ENCODE data around the gene RIPOR1. TPM values are rescaled to one million over a fixed set of nuclear protein-coding genes. Genes with fewer than 3 reads are reported as not detected.
A peak's percentile ranks its signal among the peaks of the same experiment; 100 is the strongest.
"Not testable (repeated sequence)": the region's sequence is repeated elsewhere in the genome, so short reads cannot be mapped to it uniquely, and the experiment has no call there.

RIPOR1 gene
- total RNA-seq, 1 donor = 42.6 TPM

GRCh38 chr16:67506468-67506867, 22.2 kb upstream of the RIPOR1 start:
- Histone ChIP-seq H3K9me3 (ENCODE audit: low read depth, low read length) (no peaks in the 10 kb centered on the region), H3K4me3 (ENCODE audit: low read length) (no peak overlapping the region), H3K27me3 (ENCODE audit: insufficient read depth, low read length) (no peaks in the 10 kb centered on the region), H3K4me1 (ENCODE audit: insufficient read depth, low read length) (peaks cover 56% of the 10 kb centered on the region)

- H3K4me3 ChIP-seq (ENCODE audit: low read length) = no peak overlapping the region
- no peaks in the 10 kb centered on the region for H3K9me3 ChIP-seq (ENCODE audit: low read depth, low read length)
- H3K4me1 ChIP-seq (ENCODE audit: insufficient read depth, low read length) = peaks cover 55% of the 10 kb centered on the region
- H3K27me3 ChIP-seq (ENCODE audit: insufficient read depth, low read length) = no peaks in the 10 kb centered on the region
These were observed 19.6 kb upstream of the RIPOR1 start for GRCh38 chr16:67509016-67509415.

- H3K9me3 ChIP-seq (ENCODE audit: low read depth, low read length); H3K27me3 ChIP-seq (ENCODE audit: insufficient read depth, low read length); H3K4me3 ChIP-seq (ENCODE audit: low read length): not testable (repeated sequence)
- peaks cover 53% of the 10 kb centered on the region for H3K4me1 ChIP-seq (ENCODE audit: insufficient read depth, low read length)
These were observed 14.7 kb upstream of the RIPOR1 start for GRCh38 chr16:67513892-67514291.

GRCh38 chr16:67514382-67514828, 14.2 kb upstream of the RIPOR1 start:
- H3K4me1 ChIP-seq (ENCODE audit: insufficient read depth, low read length) = peaks cover 56% of the 10 kb centered on the region
- no peak overlapping the region for H3K4me3 ChIP-seq (ENCODE audit: low read length)
- no peaks in the 10 kb centered on the region for H3K9me3 ChIP-seq (ENCODE audit: low read depth, low read length)
- H3K27me3 ChIP-seq (ENCODE audit: insufficient read depth, low read length) = no peaks in the 10 kb centered on the region

GRCh38 chr16:67516296-67517154, 12.1 kb upstream of the RIPOR1 start:
- Histone ChIP-seq H3K27me3 (ENCODE audit: insufficient read depth, low read length) (no peaks in the 10 kb centered on the region), H3K9me3 (ENCODE audit: low read depth, low read length) (no peaks in the 10 kb centered on the region), H3K4me3 (ENCODE audit: low read length) (no peak overlapping the region), H3K4me1 (ENCODE audit: insufficient read depth, low read length) (peaks cover 67% of the 10 kb centered on the region)

GRCh38 chr16:67517155-67517445, 11.5 kb upstream of the RIPOR1 start:
- Histone ChIP-seq H3K4me1 (ENCODE audit: insufficient read depth, low read length) (peaks cover 71% of the 10 kb centered on the region), H3K4me3 (ENCODE audit: low read length) (no peak overlapping the region), H3K9me3 (ENCODE audit: low read depth, low read length) (no peaks in the 10 kb centered on the region), H3K27me3 (ENCODE audit: insufficient read depth, low read length) (no peaks in the 10 kb centered on the region)

- Histone ChIP-seq H3K9me3 (ENCODE audit: low read depth, low read length) (no peaks in the 10 kb centered on the region), H3K4me3 (ENCODE audit: low read length) (no peak overlapping the region), H3K27me3 (ENCODE audit: insufficient read depth, low read length) (no peaks in the 10 kb centered on the region), H3K4me1 (ENCODE audit: insufficient read depth, low read length) (peaks cover 71% of the 10 kb centered on the region)
These were observed 10.8 kb upstream of the RIPOR1 start for GRCh38 chr16:67517661-67518423.

GRCh38 chr16:67518676-67519075, 10.0 kb upstream of the RIPOR1 start:
- H3K4me3 ChIP-seq (ENCODE audit: low read length) = no peak overlapping the region
- H3K4me1 ChIP-seq (ENCODE audit: insufficient read depth, low read length) = peaks cover 65% of the 10 kb centered on the region
- H3K9me3 ChIP-seq (ENCODE audit: low read depth, low read length) = no peaks in the 10 kb centered on the region
- H3K27me3 ChIP-seq (ENCODE audit: insufficient read depth, low read length) = no peaks in the 10 kb centered on the region

GRCh38 chr16:67519242-67519641, 9.4 kb upstream of the RIPOR1 start:
- no peaks in the 10 kb centered on the region for H3K27me3 ChIP-seq (ENCODE audit: insufficient read depth, low read length)
- no peak overlapping the region for H3K4me3 ChIP-seq (ENCODE audit: low read length)
- H3K9me3 ChIP-seq (ENCODE audit: low read depth, low read length) = no peaks in the 10 kb centered on the region
- peaks cover 60% of the 10 kb centered on the region for H3K4me1 ChIP-seq (ENCODE audit: insufficient read depth, low read length)

GRCh38 chr16:67521095-67521804, 7.4 kb upstream of the RIPOR1 start:
- Histone ChIP-seq H3K9me3 (ENCODE audit: low read depth, low read length) (no peaks in the 10 kb centered on the region), H3K4me1 (ENCODE audit: insufficient read depth, low read length) (peaks cover 47% of the 10 kb centered on the region), H3K27me3 (ENCODE audit: insufficient read depth, low read length) (no peaks in the 10 kb centered on the region), H3K4me3 (ENCODE audit: low read length) (peak overlapping the region; percentile 38)

- H3K27me3 ChIP-seq (ENCODE audit: insufficient read depth, low read length) = no peaks in the 10 kb centered on the region
- H3K4me3 ChIP-seq (ENCODE audit: low read length) = no peak overlapping the region
- no peaks in the 10 kb centered on the region for H3K9me3 ChIP-seq (ENCODE audit: low read depth, low read length)
- peaks cover 33% of the 10 kb centered on the region for H3K4me1 ChIP-seq (ENCODE audit: insufficient read depth, low read length)
These were observed 3.3 kb upstream of the RIPOR1 start for GRCh38 chr16:67525176-67525860.

GRCh38 chr16:67526149-67526791, 2.4 kb upstream of the RIPOR1 start:
- no peaks in the 10 kb centered on the region for H3K9me3 ChIP-seq (ENCODE audit: low read depth, low read length)
- H3K27me3 ChIP-seq (ENCODE audit: insufficient read depth, low read length) = no peaks in the 10 kb centered on the region
- H3K4me1 ChIP-seq (ENCODE audit: insufficient read depth, low read length) = peaks cover 37% of the 10 kb centered on the region
- no peak overlapping the region for H3K4me3 ChIP-seq (ENCODE audit: low read length)

- Histone ChIP-seq H3K4me1 (ENCODE audit: insufficient read depth, low read length) (peaks cover 57% of the 10 kb centered on the region), H3K4me3 (ENCODE audit: low read length) (peak overlapping the region; percentile 61), H3K9me3 (ENCODE audit: low read depth, low read length) (no peaks in the 10 kb centered on the region), H3K27me3 (ENCODE audit: insufficient read depth, low read length) (no peaks in the 10 kb centered on the region)
These were observed 397 bp downstream of the RIPOR1 start for GRCh38 chr16:67528870-67529581.

- peak overlapping the region; percentile 61 for H3K4me3 ChIP-seq (ENCODE audit: low read length)
- no peaks in the 10 kb centered on the region for H3K9me3 ChIP-seq (ENCODE audit: low read depth, low read length)
- H3K27me3 ChIP-seq (ENCODE audit: insufficient read depth, low read length) = no peaks in the 10 kb centered on the region
- peaks cover 59% of the 10 kb centered on the region for H3K4me1 ChIP-seq (ENCODE audit: insufficient read depth, low read length)
These were observed 968 bp downstream of the RIPOR1 start for GRCh38 chr16:67529582-67530012.

Data from mononuclear cell (primary cell).